Adrenal gland (tissue), 5 donors: ENCODE measurements around the gene NHSL1.

Source experiments
- CTCF ChIP-seq, 6 experiments: fragments of 450-650 bp in 4 of 6; fragments of 200-600 bp in 2 of 6; sonication (generic) in 1 of 6; IDR thresholded peaks; 1 replicate in 5 of 6; 2 replicates in 1 of 6; pipeline versions ENCODE4 v1.5.1 to v1.8.0; 2016 to 2021; ENCODE audit warnings: antibody characterized with exemption in 6 of 6, mild to moderate bottlenecking in 2 of 6, moderate library complexity in 1 of 6
- POLR2A ChIP-seq, 2 donors: fragments of 450-650 bp; IDR thresholded peaks; one replicate each; pipeline ENCODE4 v1.6.1; 2017; ENCODE audit warnings: antibody characterized with exemption in 2 of 2, mild to moderate bottlenecking in 2 of 2, moderate library complexity in 1 of 2
- donor health status: DM: no; HTN: no; CAD: no.

- TF ChIP-seq CTCF (IDR thresholded peaks at IDR 0.05): no peak
- TF ChIP-seq POLR2A (IDR thresholded peaks at IDR 0.05): no peak
Measured at GRCh38 chr6:138421608-138422007, 77.7 kb downstream of the NHSL1 start.
